Endothelial cell of umbilical vein (primary cell): ENCODE data around the gene TSHZ3. TPM values are rescaled to one million over a fixed set of nuclear protein-coding genes. Genes with fewer than 3 reads are reported as not detected.
A peak's percentile ranks its signal among the peaks of the same experiment; 100 is the strongest.

Experiments used
- BruUV-seq: library from RNA; stranded (reverse); fragments of 400-500 nt; replicated peaks from 2 replicates; lab custom pipeline; 2021; lab: Mats Ljungman, UMichigan
- CTCF ChIA-PET: fragments of 300-600, 350-600 bp; sonication (Branson Sonifier 250); formaldehyde crosslinking; loops from one replicate; lab custom pipeline; 2021; ENCODE audit warnings: antibody characterized with exemption, inconsistent platforms; lab: Charles Lee
- POLR2A ChIA-PET: fragments of 300-600, 350-600 bp; sonication (Branson Sonifier 250); formaldehyde crosslinking; loops from one replicate; lab custom pipeline; 2021; ENCODE audit warnings: antibody characterized with exemption, inconsistent platforms; lab: Charles Lee
- DNase-seq: peaks from one replicate; pipeline ENCODE4 v3.0.0-alpha.2; 2011; ENCODE audit warnings: low read depth, low spot score
- FAIRE-seq: peaks from 2 replicates; lab custom pipeline; 2011; peaks lifted over from hg19 to GRCh38; lab: Jason Lieb, UNC
- H2AFZ ChIP-seq: 2 replicates; pipeline ENCODE4 v1.6.0; 2012; ENCODE audit warnings: low read depth, low read length, control low read depth, inconsistent platforms
- H3K27ac ChIP-seq: 2 replicates; pipeline ENCODE4 v1.5.1; 2011; ENCODE audit warnings: low read depth, mild to moderate bottlenecking, control low read depth, low read length, moderate library complexity; ENCODE audit not compliant: insufficient read depth
- H3K27me3 ChIP-seq, 2 experiments: 2 replicates each; pipeline versions ENCODE4 v1.6.0 to v1.6.1; 2011; ENCODE audit warnings: low read length in 2 of 2, mixed read lengths in 1 of 2; ENCODE audit not compliant: control insufficient read depth in 2 of 2, insufficient read depth in 2 of 2
- H3K36me3 ChIP-seq, 2 experiments: 2 replicates in 1 of 2; 3 replicates in 1 of 2; pipeline ENCODE4 v1.5.1; 2011; ENCODE audit warnings: low read length in 2 of 2, mild to moderate bottlenecking in 1 of 2, moderate library complexity in 1 of 2; ENCODE audit not compliant: control insufficient read depth in 2 of 2, insufficient read depth in 2 of 2; ENCODE audit errors: extremely low read depth in 1 of 2
- H3K4me1 ChIP-seq: 3 replicates; pipeline ENCODE4 v1.5.1; 2011; ENCODE audit warnings: mild to moderate bottlenecking, low read length; ENCODE audit not compliant: control insufficient read depth, insufficient read depth; ENCODE audit errors: extremely low read depth
- H3K4me2 ChIP-seq: 2 replicates; pipeline ENCODE4 v1.6.1; 2011; ENCODE audit warnings: low read length, control low read depth, mixed read lengths; ENCODE audit not compliant: insufficient read depth
- H3K4me3 ChIP-seq, 3 experiments: fragments of 200-600 bp in 1 of 3; sonication (generic), shearing (Covaris generic) in 1 of 3; replicated peaks in 1 of 3; 2 replicates each; pipeline ENCODE4 v1.5.1; 2011 to 2016; ENCODE audit warnings: control low read depth in 3 of 3, low read length in 3 of 3, mild to moderate bottlenecking in 2 of 3, inconsistent platforms in 1 of 3, low read depth in 1 of 3, moderate library complexity in 1 of 3; ENCODE audit not compliant: insufficient read depth in 1 of 3
- H3K79me2 ChIP-seq: 2 replicates; pipeline ENCODE4 v1.6.0; 2012; ENCODE audit warnings: low read length, inconsistent platforms; ENCODE audit not compliant: control insufficient read depth, insufficient read depth
- H3K9ac ChIP-seq: replicated peaks from 2 replicates; pipeline ENCODE3; 2011; ENCODE audit warnings: low read length, control low read depth; ENCODE audit not compliant: insufficient read depth; ENCODE audit errors: extremely low read depth
- H3K9me1 ChIP-seq: replicated peaks from 3 replicates; pipeline ENCODE4 v1.6.0; 2011; ENCODE audit warnings: mild to moderate bottlenecking, low read length; ENCODE audit not compliant: control insufficient read depth, insufficient read depth; ENCODE audit errors: extremely low read depth
- H3K9me3 ChIP-seq: replicated peaks from 2 replicates; pipeline ENCODE4 v1.5.1; 2012; ENCODE audit warnings: low read length, inconsistent platforms; ENCODE audit not compliant: control insufficient read depth, insufficient read depth
- H4K20me1 ChIP-seq: replicated peaks from 2 replicates; pipeline ENCODE3; 2011; ENCODE audit warnings: mild to moderate bottlenecking, low read length; ENCODE audit not compliant: control insufficient read depth, insufficient read depth; ENCODE audit errors: extremely low read depth
- EZH2 ChIP-seq: IDR thresholded peaks from 2 replicates; pipeline ENCODE4 v1.6.1; 2012; ENCODE audit warnings: borderline replicate concordance, low read depth, mild to moderate bottlenecking, moderate library complexity, low read length, inconsistent platforms; ENCODE audit not compliant: severe bottlenecking
- GATA2 ChIP-seq: IDR thresholded peaks from 2 replicates; pipeline ENCODE4 v1.7.0; 2011; ENCODE audit warnings: low read depth, mild to moderate bottlenecking, moderate library complexity, mixed read lengths, low read length; ENCODE audit not compliant: insufficient read length, insufficient read depth
- JUN ChIP-seq: IDR thresholded peaks from 2 replicates; pipeline ENCODE4 v1.6.1; 2011; ENCODE audit warnings: borderline replicate concordance, low read depth; ENCODE audit not compliant: insufficient read length, insufficient read depth
- MAX ChIP-seq: IDR thresholded peaks from 2 replicates; pipeline ENCODE4 v1.6.1; 2011; ENCODE audit not compliant: insufficient read depth, insufficient read length
- dilution Hi-C: fragments of 300-500 bp; cut with MboI; formaldehyde crosslinking; loops from one replicate; pipeline ENCODE4 v1.15.0; 2019; ENCODE audit warnings: low sequenced_read_pairs; ENCODE audit not compliant: extremely low pct_ligation_motif_present
- intact Hi-C: fragments of 100-400 bp; cut with micrococcal nuclease; formaldehyde crosslinking; loops from one replicate; pipeline ENCODE4 v1.10.0; 2022
- polyA plus RNA-seq, 4 experiments: library from polyadenylated mRNA; depleted of rRNA in 3 of 4; stranded (reverse) in 3 of 4; unstranded in 1 of 4; fragments of >200 nt; gene quantifications; 2 replicates each; pipeline versions ENCODE4 v1.2.1 to v1.2.3, GENCODE V29; 2011 to 2012; ENCODE audit warnings: missing spikeins in 1 of 4
- total RNA-seq: library from RNA; stranded (reverse); gene quantifications from 2 replicates; pipeline ENCODE4 v1.2.3, GENCODE V29; 2021

The TSHZ3 gene
- total and polyA plus RNA-seq, 2 donors (not counting 3 experiments of a cell fraction or from before 2014, with no cell fraction given) = 1.2 to 6.2 TPM

GRCh38 chr19:31352782-31353651 lies 3.8 kb upstream of the TSHZ3 start:
- H3K4me2 ChIP-seq = no peak overlapping the region
- dilution Hi-C loops (no loop called here), intact Hi-C loops (loop anchor here (5.0 kb wide), 1 partner anchor 36 kb away; no protein-coding TSS in a partner anchor)
- H3K79me2 ChIP-seq = no peaks in the 10 kb centered on the region
- BruUV-seq = no TSS peak
- H3K9me3 ChIP-seq = no peaks in the 10 kb centered on the region
- no peak overlapping the region for H3K27ac ChIP-seq
- no peak overlapping the region for H3K9ac ChIP-seq
- no peaks in the 10 kb centered on the region for H3K36me3 ChIP-seq
- H3K9me1 ChIP-seq = no peaks in the 10 kb centered on the region
- ChIA-PET CTCF (interaction anchor here (1.6 kb wide), 1 partner anchor 871 kb away, joined by 5 read pairs; no protein-coding TSS in a partner anchor), POLR2A (no interaction called here)
- TF ChIP-seq JUN (no peak), EZH2 (peak; percentile 7)
- no peaks in the 10 kb centered on the region for H4K20me1 ChIP-seq
- FAIRE-seq = no peak
- H3K4me3 ChIP-seq = no peak overlapping the region
- no peak for DNase-seq
- H3K27me3 ChIP-seq = peaks cover 52 to 70% of the 10 kb centered on the region in 2 experiments
- H3K4me1 ChIP-seq = peaks cover 10% of the 10 kb centered on the region
- H2AFZ ChIP-seq = no peak overlapping the region

- H3K4me3 ChIP-seq = no peak overlapping the region
- dilution Hi-C loops = no loop called here
Measured at GRCh38 chr19:31352296-31352781, 3.1 kb upstream of the TSHZ3 start.

More at GRCh38 chr19:31352296-31352781, 3.1 kb upstream of the TSHZ3 start:
- no peaks in the 10 kb centered on the region for H4K20me1 ChIP-seq
- H3K36me3 ChIP-seq = no peaks in the 10 kb centered on the region
- no peaks in the 10 kb centered on the region for H3K9me3 ChIP-seq
- peaks cover 10% of the 10 kb centered on the region for H3K4me1 ChIP-seq
- intact Hi-C loops = loop anchor here (5.0 kb wide), 1 partner anchor 35 kb away; no protein-coding TSS in a partner anchor
- TF ChIP-seq MAX = no peak
- no peak for TF ChIP-seq GATA2
- TF ChIP-seq JUN = no peak
- POLR2A ChIA-PET = no interaction called here
- no TSS peak for BruUV-seq
- H3K79me2 ChIP-seq = no peaks in the 10 kb centered on the region
- no peaks in the 10 kb centered on the region for H3K9me1 ChIP-seq
- H3K27ac ChIP-seq = no peak overlapping the region
- no peak overlapping the region for H2AFZ ChIP-seq
- peaks cover 55 to 70% of the 10 kb centered on the region in 2 experiments for H3K27me3 ChIP-seq
- CTCF ChIA-PET = no interaction called here
- no peak for FAIRE-seq
- H3K9ac ChIP-seq = no peak overlapping the region
- H3K4me2 ChIP-seq = no peak overlapping the region
- no peak for DNase-seq
